MCF 10A (cell line): ENCODE measurements around the gene MPL. TPM values are rescaled to one million over a fixed set of nuclear protein-coding genes. Genes with fewer than 3 reads are reported as not detected.

Experiments
- BruUV-seq: library from RNA; stranded (reverse); fragments of 400-500 nt; replicated peaks from 2 replicates; lab custom pipeline; 2021; lab: Mats Ljungman, UMichigan
- CTCF ChIA-PET: fragments of 300-600 bp; sonication (Branson Sonifier 250); formaldehyde crosslinking; extraction: SDS; loops from one replicate; lab custom pipeline; 2021; ENCODE audit warnings: antibody characterized with exemption, inconsistent platforms; lab: Yijun Ruan, JAX
- POLR2A ChIA-PET: fragments of 300-600, 350-650 bp; sonication (Branson Sonifier 250); formaldehyde crosslinking; extraction: SDS; loops from one replicate; lab custom pipeline; 2020; ENCODE audit warnings: antibody characterized with exemption, inconsistent platforms; lab: Yijun Ruan, JAX
- DNase-seq: peaks from one replicate; pipeline ENCODE4 v3.0.0-alpha.2; 2018; ENCODE audit not compliant: unreplicated experiment
- H3K27ac Mint-ChIP-seq: one replicate; pipeline ENCODE4 v1.8.0; 2022; ENCODE audit warnings: mild to moderate bottlenecking, low read depth, mixed read lengths; ENCODE audit not compliant: unreplicated experiment
- H3K27me3 Mint-ChIP-seq: one replicate; pipeline ENCODE4 v1.8.0; 2022; ENCODE audit warnings: mixed read lengths; ENCODE audit not compliant: insufficient read depth, unreplicated experiment
- H3K36me3 Mint-ChIP-seq: one replicate; pipeline ENCODE4 v1.8.0; 2022; ENCODE audit warnings: mild to moderate bottlenecking, moderate library complexity, mixed read lengths; ENCODE audit not compliant: insufficient read depth, unreplicated experiment
- H3K4me1 Mint-ChIP-seq: one replicate; pipeline ENCODE4 v1.8.0; 2022; ENCODE audit warnings: mixed read lengths; ENCODE audit not compliant: insufficient read depth, unreplicated experiment
- H3K4me3 Mint-ChIP-seq: one replicate; pipeline ENCODE4 v1.8.0; 2022; ENCODE audit warnings: mild to moderate bottlenecking, moderate library complexity, mixed read lengths; ENCODE audit not compliant: unreplicated experiment
- H3K9me3 Mint-ChIP-seq: one replicate; pipeline ENCODE4 v1.8.0; 2022; ENCODE audit warnings: mixed read lengths; ENCODE audit not compliant: unreplicated experiment
- intact Hi-C: fragments of 100-400 bp; cut with micrococcal nuclease; formaldehyde crosslinking; loops from 2 replicates; pipeline ENCODE4 v1.14.1; 2022
- total RNA-seq: library from RNA; stranded (reverse); gene quantifications from 2 replicates; pipeline ENCODE4 v1.2.3, GENCODE V29; 2022
- TF ChIP-seq, protein P1 (sequence below): fragments of 200-600 bp; IDR thresholded peaks from one replicate; pipeline ENCODE4 v1.8.0; 2022; ENCODE audit warnings: antibody characterized with exemption, mild to moderate bottlenecking; ENCODE audit not compliant: unreplicated experiment

Gene MPL
- total RNA-seq, 1 experiment from 2014 or later = not detected

DNA sequence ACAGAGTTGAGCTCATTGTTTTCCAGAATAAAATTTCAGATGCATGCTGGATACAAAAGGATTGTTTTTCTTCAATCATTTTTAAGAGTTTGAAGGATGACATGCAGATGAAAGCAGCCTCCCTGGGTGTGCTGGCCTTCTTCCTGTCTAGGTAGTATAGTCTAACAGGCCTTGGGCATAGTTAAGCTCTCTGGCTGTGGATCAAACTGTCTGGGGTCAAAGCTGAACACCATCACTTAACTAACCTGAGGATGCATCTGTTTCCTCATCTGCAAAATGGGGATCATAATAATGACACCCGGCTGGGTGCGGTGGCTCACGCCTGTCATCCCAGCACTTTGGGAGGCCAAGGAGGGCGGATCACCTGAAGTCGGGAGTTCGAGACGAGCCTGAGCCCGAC is 42.9 kb upstream of the MPL start:
- no peaks in the 10 kb centered on the region for H3K4me1 Mint-ChIP-seq
- H3K27ac Mint-ChIP-seq = peak overlapping the region; percentile 19
- H3K27me3 Mint-ChIP-seq = no peaks in the 10 kb centered on the region
- no peak overlapping the region for H3K4me3 Mint-ChIP-seq
- no peak for DNase-seq
- BruUV-seq = no TSS peak
- intact Hi-C loops = no loop called here
- POLR2A ChIA-PET = interaction anchor here (0.6 to 1.5 kb wide), 5 partner anchors 9 to 97 kb away, joined by 3 to 7 read pairs (median 5); partner anchors contain the start of genes C1orf210 and CDC20
- TF ChIP-seq, protein P1, sequence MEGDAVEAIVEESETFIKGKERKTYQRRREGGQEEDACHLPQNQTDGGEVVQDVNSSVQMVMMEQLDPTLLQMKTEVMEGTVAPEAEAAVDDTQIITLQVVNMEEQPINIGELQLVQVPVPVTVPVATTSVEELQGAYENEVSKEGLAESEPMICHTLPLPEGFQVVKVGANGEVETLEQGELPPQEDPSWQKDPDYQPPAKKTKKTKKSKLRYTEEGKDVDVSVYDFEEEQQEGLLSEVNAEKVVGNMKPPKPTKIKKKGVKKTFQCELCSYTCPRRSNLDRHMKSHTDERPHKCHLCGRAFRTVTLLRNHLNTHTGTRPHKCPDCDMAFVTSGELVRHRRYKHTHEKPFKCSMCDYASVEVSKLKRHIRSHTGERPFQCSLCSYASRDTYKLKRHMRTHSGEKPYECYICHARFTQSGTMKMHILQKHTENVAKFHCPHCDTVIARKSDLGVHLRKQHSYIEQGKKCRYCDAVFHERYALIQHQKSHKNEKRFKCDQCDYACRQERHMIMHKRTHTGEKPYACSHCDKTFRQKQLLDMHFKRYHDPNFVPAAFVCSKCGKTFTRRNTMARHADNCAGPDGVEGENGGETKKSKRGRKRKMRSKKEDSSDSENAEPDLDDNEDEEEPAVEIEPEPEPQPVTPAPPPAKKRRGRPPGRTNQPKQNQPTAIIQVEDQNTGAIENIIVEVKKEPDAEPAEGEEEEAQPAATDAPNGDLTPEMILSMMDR = no peak
- no peaks in the 10 kb centered on the region for H3K9me3 Mint-ChIP-seq
- CTCF ChIA-PET = interaction anchor here (0.5 to 3.8 kb wide), 2 partner anchors 10 to 69 kb away, joined by 3 to 24 read pairs; partner anchors contain the start of gene C1orf210
- H3K36me3 Mint-ChIP-seq = no peaks in the 10 kb centered on the region

DNA sequence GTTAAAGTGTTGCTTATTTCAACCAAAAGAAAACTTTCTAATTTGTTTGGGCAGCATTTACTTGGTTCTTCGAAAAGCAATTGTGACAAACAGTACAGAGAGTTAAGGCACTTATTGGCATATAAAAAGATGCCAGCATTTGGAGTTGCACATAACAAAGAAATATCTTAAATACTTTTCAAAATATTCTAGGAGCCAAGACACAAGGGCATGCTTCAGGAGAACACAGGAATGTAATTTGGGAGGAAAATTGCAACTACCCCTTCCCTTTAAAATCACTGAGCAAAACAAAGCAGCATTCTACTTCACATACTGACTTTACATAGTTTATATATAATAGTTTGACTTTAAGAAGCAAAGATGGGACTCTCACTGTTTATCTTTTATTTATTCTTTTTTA is 41.4 kb upstream of the MPL start:
- Mint-ChIP-seq H3K27me3 (no peaks in the 10 kb centered on the region), H3K36me3 (no peaks in the 10 kb centered on the region), H3K9me3 (no peaks in the 10 kb centered on the region), H3K27ac (no peak overlapping the region), H3K4me3 (no peak overlapping the region), H3K4me1 (no peaks in the 10 kb centered on the region)
- ChIA-PET CTCF (interaction anchor here (3.8 kb wide), 1 partner anchor 11 kb away, joined by 24 read pairs; the partner anchor contains the start of gene C1orf210), POLR2A (no interaction called here)
- TF ChIP-seq, protein P1 = no peak
- no TSS peak for BruUV-seq
- DNase-seq = no peak
- intact Hi-C loops = no loop called here

DNA sequence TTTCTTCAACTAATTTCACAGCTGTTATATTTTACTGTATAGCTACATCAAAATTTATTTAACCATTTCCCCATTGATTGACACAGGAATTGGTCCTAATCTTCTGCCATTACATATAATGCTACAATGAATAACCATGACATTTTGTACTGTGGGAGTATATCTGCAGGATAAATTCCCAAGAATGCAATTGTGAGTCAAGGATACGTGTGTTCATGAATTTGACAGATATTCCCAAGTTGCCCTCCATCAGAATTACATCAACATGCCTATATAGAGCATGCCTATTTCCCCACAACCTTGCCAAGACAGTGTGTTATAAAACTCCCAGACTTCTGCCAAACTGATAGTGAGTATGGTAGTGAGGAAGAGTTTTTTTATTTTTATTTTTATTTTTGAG is 39.6 kb upstream of the MPL start:
- Mint-ChIP-seq H3K27me3 (peaks cover 11% of the 10 kb centered on the region), H3K9me3 (no peaks in the 10 kb centered on the region), H3K4me3 (no peak overlapping the region), H3K4me1 (no peaks in the 10 kb centered on the region), H3K36me3 (no peaks in the 10 kb centered on the region), H3K27ac (no peak overlapping the region)
- TF ChIP-seq, protein P1 = no peak
- ChIA-PET POLR2A (no interaction called here), CTCF (interaction anchor here (0.6 kb wide), 1 partner anchor 705 kb away, joined by 3 read pairs; no protein-coding TSS in a partner anchor)
- no peak for DNase-seq
- BruUV-seq = no TSS peak
- intact Hi-C loops = no loop called here

DNA sequence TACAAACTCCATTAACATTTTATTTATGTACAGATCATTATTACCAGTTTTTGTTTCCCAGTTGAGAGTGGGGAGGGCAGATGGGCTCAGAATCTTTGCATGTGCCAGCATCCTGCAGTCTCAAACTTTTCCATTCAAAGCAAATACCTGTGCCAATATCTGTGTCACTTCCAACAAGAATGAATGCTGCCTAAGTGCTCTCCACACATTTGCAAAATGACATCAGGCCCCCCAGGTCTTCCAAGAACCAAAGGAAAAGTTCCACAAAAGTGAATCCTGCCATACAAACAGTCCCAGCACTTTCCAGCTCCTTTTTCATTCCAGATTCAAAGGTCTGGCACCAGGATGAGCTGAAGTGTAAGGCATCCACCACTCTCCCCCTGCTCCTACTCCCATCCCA is 38.5 kb upstream of the MPL start:
- no TSS peak for BruUV-seq
- no peak overlapping the region for H3K27ac Mint-ChIP-seq
- intact Hi-C loops = no loop called here

More for the DNA sequence above, 38.5 kb upstream of the MPL start:
- DNase-seq = no peak
- TF ChIP-seq, protein P1 = no peak
- ChIA-PET POLR2A (no interaction called here), CTCF (no interaction called here)
- no peaks in the 10 kb centered on the region for H3K9me3 Mint-ChIP-seq
- H3K4me3 Mint-ChIP-seq = no peak overlapping the region
- no peaks in the 10 kb centered on the region for H3K36me3 Mint-ChIP-seq
- H3K4me1 Mint-ChIP-seq = no peaks in the 10 kb centered on the region
- H3K27me3 Mint-ChIP-seq = peaks cover 11% of the 10 kb centered on the region
